GM23338 (cell line): ENCODE results near the gene ITPKA. TPM values are rescaled to one million over a fixed set of nuclear protein-coding genes. Genes with fewer than 3 reads are reported as not detected.

Source experiments
- ATAC-seq: fragments of 200-7000 bp; cut with Tn5 transposase; 3 replicates; pipeline ENCODE4 v1.9.1; 2020
- DNase-seq: peaks from one replicate; pipeline ENCODE4 v3.0.0-alpha.2; 2015; ENCODE audit warnings: low spot score
- H2AFZ ChIP-seq: fragments of 200-600 bp; sonication (generic); 2 replicates; pipeline ENCODE4 v1.8.0; 2016; ENCODE audit warnings: antibody characterized with exemption, mild to moderate bottlenecking, moderate library complexity
- H3F3A ChIP-seq: fragments of 200-600 bp; sonication (generic); replicated peaks from 2 replicates; pipeline ENCODE4 v1.8.0; 2017; ENCODE audit warnings: antibody characterized with exemption, mixed run types, low read depth
- H3K27ac ChIP-seq: fragments of 200-600 bp; sonication (generic); 2 replicates; pipeline ENCODE4 v1.6.1; 2016; ENCODE audit warnings: low read depth
- H3K27me3 ChIP-seq: fragments of 200-600 bp; sonication (generic); 2 replicates; pipeline ENCODE4 v1.8.0; 2016; ENCODE audit warnings: mild to moderate bottlenecking, mixed run types, moderate library complexity; ENCODE audit not compliant: insufficient read depth
- H3K36me3 ChIP-seq: fragments of 200-600 bp; sonication (generic); 2 replicates; pipeline ENCODE4 v1.8.0; 2016; ENCODE audit warnings: mild to moderate bottlenecking; ENCODE audit not compliant: insufficient read depth
- H3K4me1 ChIP-seq: fragments of 200-600 bp; sonication (generic); 2 replicates; pipeline ENCODE4 v1.8.0; 2016; ENCODE audit warnings: mild to moderate bottlenecking, moderate library complexity; ENCODE audit not compliant: insufficient read depth
- H3K4me2 ChIP-seq: fragments of 200-600 bp; sonication (generic); 2 replicates; pipeline ENCODE4 v1.7.1; 2017; ENCODE audit warnings: mixed run types
- H3K4me3 ChIP-seq: fragments of 200-600 bp; sonication (generic); 2 replicates; pipeline ENCODE4 v1.6.1; 2016; ENCODE audit warnings: mixed run types
- H3K79me2 ChIP-seq: fragments of 200-600 bp; sonication (generic); replicated peaks from 2 replicates; pipeline ENCODE4 v1.8.0; 2017; ENCODE audit warnings: mild to moderate bottlenecking; ENCODE audit not compliant: insufficient read depth
- H3K9me2 ChIP-seq: fragments of 200-600 bp; sonication (generic); 2 replicates; pipeline ENCODE4 v1.8.0; 2017; ENCODE audit not compliant: insufficient read depth
- H4K20me1 ChIP-seq: fragments of 200-600 bp; sonication (generic); replicated peaks from 2 replicates; pipeline ENCODE4 v1.8.0; 2017; ENCODE audit warnings: mild to moderate bottlenecking; ENCODE audit not compliant: insufficient read depth
- H3K27ac Mint-ChIP-seq: 2 replicates; pipeline ENCODE4 v1.8.0; 2020; ENCODE audit warnings: inconsistent platforms, mild to moderate bottlenecking, moderate library complexity, mixed read lengths
- H3K27me3 Mint-ChIP-seq: 3 replicates; pipeline ENCODE4 v1.8.0; 2022; ENCODE audit warnings: low read depth, mild to moderate bottlenecking, moderate library complexity, mixed read lengths, inconsistent platforms; ENCODE audit not compliant: insufficient read depth, poor library complexity
- H3K36me3 Mint-ChIP-seq: 3 replicates; pipeline ENCODE4 v1.8.0; 2021; ENCODE audit warnings: low read depth, mild to moderate bottlenecking, inconsistent platforms, moderate library complexity, mixed read lengths
- H3K4me1 Mint-ChIP-seq: 3 replicates; pipeline ENCODE4 v1.8.0; 2020; ENCODE audit warnings: mild to moderate bottlenecking, inconsistent platforms, mixed read lengths
- H3K4me3 Mint-ChIP-seq: 3 replicates; pipeline ENCODE4 v1.8.0; 2021; ENCODE audit warnings: moderate library complexity, mild to moderate bottlenecking, inconsistent platforms, mixed read lengths
- H3K9me3 Mint-ChIP-seq: 3 replicates; pipeline ENCODE4 v1.8.0; 2020; ENCODE audit warnings: moderate library complexity, mild to moderate bottlenecking, inconsistent platforms, mixed read lengths
- CREB1 ChIP-seq: fragments of 250-450 bp; sonication (Bioruptor Pico); IDR thresholded peaks from 2 replicates; pipeline ENCODE4 v1.5.0; 2020; ENCODE audit warnings: low read depth, mild to moderate bottlenecking, moderate library complexity
- EZH2 ChIP-seq: fragments of 200-600 bp; sonication (generic); IDR thresholded peaks from one replicate; pipeline ENCODE4 v1.8.0; 2017; ENCODE audit warnings: antibody characterized with exemption, mild to moderate bottlenecking, low read depth; ENCODE audit not compliant: unreplicated experiment
- JUNB ChIP-seq: IDR thresholded peaks from one replicate; pipeline ENCODE4 v1.6.1; 2016; ENCODE audit warnings: antibody characterized with exemption; ENCODE audit not compliant: unreplicated experiment
- NANOG ChIP-seq: IDR thresholded peaks from 2 replicates; pipeline ENCODE4 v1.6.1; 2016; ENCODE audit warnings: antibody characterized with exemption, borderline replicate concordance
- POLR2AphosphoS5 ChIP-seq: IDR thresholded peaks from 2 replicates; pipeline ENCODE4 v1.6.1; 2016; ENCODE audit warnings: antibody characterized with exemption, low read depth
- polyA plus RNA-seq: library from polyadenylated mRNA; unstranded; fragments of >200 nt; fragmentation: Nextera tagmentation; extraction: Ambion mirVana; gene quantifications from 2 replicates; pipeline ENCODE4 v1.2.1, GENCODE V29; 2016
- total RNA-seq: library from RNA; depleted of rRNA; stranded (reverse); fragments of >200 nt; shearing (Covaris generic); gene quantifications from 2 replicates; pipeline ENCODE4 v1.2.3, GENCODE V29; 2014
- TF ChIP-seq, protein P1 (sequence below), 2 experiments: fragments of 200-600 bp in 1 of 2; sonication (generic) in 1 of 2; conservative IDR thresholded peaks; 2 replicates each; pipeline versions ENCODE4 v1.5.1 to v1.6.1; 2016 to 2017; ENCODE audit warnings: antibody characterized with exemption in 2 of 2, low read depth in 2 of 2, mild to moderate bottlenecking in 2 of 2, moderate library complexity in 1 of 2

Gene ITPKA
- total and polyA plus RNA-seq, 2 experiments from 2014 or later, result 0.55 to 2.1 TPM

DNA sequence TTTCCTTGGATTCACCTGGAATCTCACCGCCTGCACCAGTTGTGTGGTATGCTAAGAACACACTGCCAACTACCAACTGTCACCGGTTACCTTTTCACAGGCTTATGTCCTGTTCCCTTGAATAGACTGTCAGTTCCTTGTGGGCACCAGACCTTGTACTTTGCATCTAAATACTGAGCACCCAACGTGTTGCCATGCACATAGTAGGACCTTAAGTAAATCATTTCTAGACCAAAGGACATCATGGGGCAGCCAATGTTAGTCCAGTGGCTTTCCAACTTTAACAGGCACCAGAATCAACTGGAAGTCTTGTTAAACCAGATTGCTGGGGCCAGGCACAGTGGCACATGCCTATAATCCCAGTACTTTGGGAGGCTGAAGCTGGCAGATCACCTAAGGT, 51.5 kb downstream of the ITPKA start:
- Histone ChIP-seq H3K27ac (no peak overlapping the region), H3K4me2 (no peak overlapping the region), H4K20me1 (no peaks in the 10 kb centered on the region), H3K4me1 (no peaks in the 10 kb centered on the region), H3F3A (no peaks in the 10 kb centered on the region), H3K27me3 (no peaks in the 10 kb centered on the region), H3K4me3 (no peak overlapping the region), H3K36me3 (no peaks in the 10 kb centered on the region), H3K79me2 (peaks cover 28% of the 10 kb centered on the region), H2AFZ (no peak overlapping the region), H3K9me2 (no peaks in the 10 kb centered on the region)
- no peak for DNase-seq
- Mint-ChIP-seq H3K4me3 (peak overlapping the region; percentile 90), H3K9me3 (no peaks in the 10 kb centered on the region), H3K27ac (no peak overlapping the region), H3K4me1 (peaks cover 2% of the 10 kb centered on the region; the same call in 2 of the 3 replicates), H3K36me3 (no peaks in the 10 kb centered on the region), H3K27me3 (peaks cover 5% of the 10 kb centered on the region)
- no peak for ATAC-seq
- TF ChIP-seq NANOG (no peak), JUNB (no peak), POLR2AphosphoS5 (no peak), EZH2 (no peak)
- TF ChIP-seq, protein P1, sequence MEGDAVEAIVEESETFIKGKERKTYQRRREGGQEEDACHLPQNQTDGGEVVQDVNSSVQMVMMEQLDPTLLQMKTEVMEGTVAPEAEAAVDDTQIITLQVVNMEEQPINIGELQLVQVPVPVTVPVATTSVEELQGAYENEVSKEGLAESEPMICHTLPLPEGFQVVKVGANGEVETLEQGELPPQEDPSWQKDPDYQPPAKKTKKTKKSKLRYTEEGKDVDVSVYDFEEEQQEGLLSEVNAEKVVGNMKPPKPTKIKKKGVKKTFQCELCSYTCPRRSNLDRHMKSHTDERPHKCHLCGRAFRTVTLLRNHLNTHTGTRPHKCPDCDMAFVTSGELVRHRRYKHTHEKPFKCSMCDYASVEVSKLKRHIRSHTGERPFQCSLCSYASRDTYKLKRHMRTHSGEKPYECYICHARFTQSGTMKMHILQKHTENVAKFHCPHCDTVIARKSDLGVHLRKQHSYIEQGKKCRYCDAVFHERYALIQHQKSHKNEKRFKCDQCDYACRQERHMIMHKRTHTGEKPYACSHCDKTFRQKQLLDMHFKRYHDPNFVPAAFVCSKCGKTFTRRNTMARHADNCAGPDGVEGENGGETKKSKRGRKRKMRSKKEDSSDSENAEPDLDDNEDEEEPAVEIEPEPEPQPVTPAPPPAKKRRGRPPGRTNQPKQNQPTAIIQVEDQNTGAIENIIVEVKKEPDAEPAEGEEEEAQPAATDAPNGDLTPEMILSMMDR (conservative IDR thresholded peaks at IDR 0.05; ENCODE audit: low read depth in 2 of 2), result no peak

GRCh38 chr15:41546851-41547786, 53.4 kb downstream of the ITPKA start:
- no peak overlapping the region for H3K27ac ChIP-seq
- H3K27ac Mint-ChIP-seq, result no peak overlapping the region
- no peaks in the 10 kb centered on the region for H3K36me3 ChIP-seq
- TF ChIP-seq CREB1 (CRISPR knock-in tag), result no peak
- TF ChIP-seq, protein P1 (conservative IDR thresholded peaks at IDR 0.05; ENCODE audit: low read depth in 2 of 2), result no peak
- DNase-seq (no peak), ATAC-seq (no peak)
- H3K4me3 Mint-ChIP-seq, result no peak overlapping the region
- H3K4me2 ChIP-seq, result no peak overlapping the region
- H3K79me2 ChIP-seq, result peaks cover 15% of the 10 kb centered on the region
- H3K27me3 ChIP-seq, result no peaks in the 10 kb centered on the region
- H2AFZ ChIP-seq, result 0 out of 2 replicates have a peak overlapping the region, but pooled peaks have one; percentile 23
- no peaks in the 10 kb centered on the region for H3K36me3 Mint-ChIP-seq
- H3K9me2 ChIP-seq, result no peaks in the 10 kb centered on the region
- H3K4me1 Mint-ChIP-seq, result peaks cover 2% of the 10 kb centered on the region; the same call in 2 of the 3 replicates
- H3K9me3 Mint-ChIP-seq, result no peaks in the 10 kb centered on the region
- peaks cover 7% of the 10 kb centered on the region for H3K27me3 Mint-ChIP-seq
- no peaks in the 10 kb centered on the region for H4K20me1 ChIP-seq
- H3F3A ChIP-seq, result no peaks in the 10 kb centered on the region
- no peaks in the 10 kb centered on the region for H3K4me1 ChIP-seq
- H3K4me3 ChIP-seq, result no peak overlapping the region
